Adipose tissue (tissue), 3 donors: ENCODE results near the gene ARHGAP23. TPM values are rescaled to one million over a fixed set of nuclear protein-coding genes. Genes with fewer than 3 reads are reported as not detected.

Source experiments
- H3K27ac ChIP-seq: one replicate; pipeline ENCODE4 v1.5.1; 2013; ENCODE audit warnings: low read depth, low read length
- WGBS, 3 donors: extraction: QIAGEN DNeasy Blood & Tissue Kit; methylation state at CpG; one replicate each; pipeline ENCODE4 v1.1.7; 2013; 5-methylcytosine and 5-hydroxymethylcytosine counted together
- polyA plus RNA-seq, 3 donors: library from polyadenylated mRNA; stranded (reverse); fragments of 200-250 nt; gene quantifications; one replicate each; pipeline ENCODE4 v1.2.3, GENCODE V29; 2013
- donor health status: healthy with polysubstance abuse.
- donor health status: Bipolar disorder and iron deficiency.
- donor health status: healthy.

The ARHGAP23 gene, protein sequence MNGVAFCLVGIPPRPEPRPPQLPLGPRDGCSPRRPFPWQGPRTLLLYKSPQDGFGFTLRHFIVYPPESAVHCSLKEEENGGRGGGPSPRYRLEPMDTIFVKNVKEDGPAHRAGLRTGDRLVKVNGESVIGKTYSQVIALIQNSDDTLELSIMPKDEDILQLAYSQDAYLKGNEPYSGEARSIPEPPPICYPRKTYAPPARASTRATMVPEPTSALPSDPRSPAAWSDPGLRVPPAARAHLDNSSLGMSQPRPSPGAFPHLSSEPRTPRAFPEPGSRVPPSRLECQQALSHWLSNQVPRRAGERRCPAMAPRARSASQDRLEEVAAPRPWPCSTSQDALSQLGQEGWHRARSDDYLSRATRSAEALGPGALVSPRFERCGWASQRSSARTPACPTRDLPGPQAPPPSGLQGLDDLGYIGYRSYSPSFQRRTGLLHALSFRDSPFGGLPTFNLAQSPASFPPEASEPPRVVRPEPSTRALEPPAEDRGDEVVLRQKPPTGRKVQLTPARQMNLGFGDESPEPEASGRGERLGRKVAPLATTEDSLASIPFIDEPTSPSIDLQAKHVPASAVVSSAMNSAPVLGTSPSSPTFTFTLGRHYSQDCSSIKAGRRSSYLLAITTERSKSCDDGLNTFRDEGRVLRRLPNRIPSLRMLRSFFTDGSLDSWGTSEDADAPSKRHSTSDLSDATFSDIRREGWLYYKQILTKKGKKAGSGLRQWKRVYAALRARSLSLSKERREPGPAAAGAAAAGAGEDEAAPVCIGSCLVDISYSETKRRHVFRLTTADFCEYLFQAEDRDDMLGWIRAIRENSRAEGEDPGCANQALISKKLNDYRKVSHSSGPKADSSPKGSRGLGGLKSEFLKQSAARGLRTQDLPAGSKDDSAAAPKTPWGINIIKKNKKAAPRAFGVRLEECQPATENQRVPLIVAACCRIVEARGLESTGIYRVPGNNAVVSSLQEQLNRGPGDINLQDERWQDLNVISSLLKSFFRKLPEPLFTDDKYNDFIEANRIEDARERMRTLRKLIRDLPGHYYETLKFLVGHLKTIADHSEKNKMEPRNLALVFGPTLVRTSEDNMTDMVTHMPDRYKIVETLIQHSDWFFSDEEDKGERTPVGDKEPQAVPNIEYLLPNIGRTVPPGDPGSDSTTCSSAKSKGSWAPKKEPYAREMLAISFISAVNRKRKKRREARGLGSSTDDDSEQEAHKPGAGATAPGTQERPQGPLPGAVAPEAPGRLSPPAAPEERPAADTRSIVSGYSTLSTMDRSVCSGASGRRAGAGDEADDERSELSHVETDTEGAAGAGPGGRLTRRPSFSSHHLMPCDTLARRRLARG (N-terminal part only)
- polyA plus RNA-seq = 10 to 100 TPM in 2 of 3 donors, 1 to 10 TPM in 1; 1.2 to 31.1 (median 18.6) TPM

DNA sequence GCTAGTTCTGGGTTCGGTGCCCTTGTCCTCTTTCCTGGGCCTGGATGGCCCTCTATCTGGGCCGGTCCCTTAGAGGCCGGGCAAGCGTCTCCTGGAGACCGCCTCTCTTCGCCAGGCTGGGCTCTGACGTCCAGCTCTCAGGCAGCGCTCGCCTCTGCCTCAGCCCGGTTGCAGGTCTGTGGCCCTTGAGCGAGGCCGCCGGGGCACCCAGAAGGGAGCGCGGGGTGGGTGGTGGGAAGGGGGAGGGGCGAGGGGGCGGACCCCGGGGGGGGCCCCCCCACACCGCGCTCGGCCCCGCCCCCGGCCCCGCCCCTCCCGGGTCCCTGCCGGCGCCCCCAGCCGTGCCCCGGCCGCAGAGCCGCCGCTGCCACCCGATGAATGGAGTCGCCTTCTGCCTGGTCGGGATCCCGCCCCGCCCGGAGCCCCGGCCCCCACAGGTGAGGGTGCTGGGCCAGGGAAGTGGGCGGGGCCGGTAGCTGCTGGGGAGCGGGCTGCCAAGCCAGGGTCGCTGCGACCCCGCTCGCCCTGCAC lies at the start of gene ARHGAP23:
ARHGAP23 (plus strand) TSS at position 353 of the 531 bp plus-strand sequence; CDS start at position 375, 22 bp downstream.
- 0 to 1% (median 0%) methylated on average over 35 to 45 of the region's 46 CpGs for WGBS, 3 donors
- H3K27ac ChIP-seq = peak within 1 kb of the TSS; percentile 34

DNA sequence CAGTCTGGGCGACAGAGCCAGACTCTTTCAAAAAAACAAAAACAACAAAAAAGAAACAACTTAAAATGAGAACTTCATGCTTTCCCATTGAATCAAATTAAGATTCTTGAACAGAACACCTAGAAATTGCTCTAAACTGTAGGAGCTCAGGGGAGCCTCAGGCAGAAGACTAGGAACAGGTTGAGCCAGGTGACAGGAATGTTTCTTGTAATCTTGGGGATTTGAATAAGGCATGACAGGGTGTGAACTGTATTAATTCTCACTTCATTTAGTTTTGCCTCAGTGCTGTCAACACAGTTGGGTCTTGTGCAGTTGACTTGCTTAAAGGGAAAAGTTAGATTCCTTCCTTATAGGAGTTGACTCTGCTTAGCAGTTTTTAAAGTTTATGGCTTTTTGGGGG lies 48.8 kb upstream of the ARHGAP23 start:
- H3K27ac ChIP-seq = no peak overlapping the region
- WGBS, 3 donors = 56 to 81% (median 71%) methylated on average over 1 of the region's 1 CpG

DNA sequence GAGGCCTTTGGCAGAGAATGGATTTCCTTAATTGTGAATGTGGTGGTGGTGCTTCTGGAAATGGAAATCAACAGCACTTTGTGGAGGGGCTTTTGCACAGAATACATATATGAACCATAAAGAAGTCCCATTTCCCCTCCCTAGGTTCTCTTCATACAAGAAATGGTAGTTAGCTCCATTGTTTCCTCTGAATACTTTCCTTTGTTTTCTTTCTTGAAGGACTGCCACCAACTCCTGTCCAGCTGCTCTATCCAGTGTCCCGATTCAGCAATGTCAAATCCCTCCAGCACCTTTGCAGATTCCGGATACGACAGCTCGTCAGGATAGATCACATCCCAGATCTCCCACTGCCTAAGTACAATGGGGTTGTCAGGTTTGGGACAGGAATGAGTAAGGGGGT lies 33.2 kb upstream of the ARHGAP23 start:
- H3K27ac ChIP-seq = no peak overlapping the region
- WGBS, 3 donors = 95 to 98% (median 97%) methylated on average over 4 of the region's 4 CpGs

DNA sequence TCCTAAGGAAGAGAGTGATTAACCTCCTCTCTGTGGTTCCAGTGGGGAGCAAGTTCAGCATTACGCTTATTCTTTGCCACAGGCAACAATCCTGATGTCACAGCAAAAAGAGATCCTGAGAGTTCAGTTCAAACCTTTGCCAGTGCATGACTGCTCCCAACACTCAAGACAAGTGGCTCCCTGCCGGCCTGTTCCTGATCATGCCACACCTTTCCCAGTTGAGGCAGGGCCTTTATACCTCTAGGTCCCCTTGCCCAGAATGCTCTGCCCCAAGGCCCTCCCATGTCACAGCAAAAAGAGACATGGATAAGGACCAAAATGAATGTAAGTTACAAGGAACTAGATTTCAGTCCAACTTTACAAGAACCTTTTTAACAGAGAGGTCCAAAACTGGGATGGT lies 31.0 kb upstream of the ARHGAP23 start:
- WGBS, 3 donors = 95 to 98% (median 96%) methylated on average over 2 of the region's 2 CpGs

DNA sequence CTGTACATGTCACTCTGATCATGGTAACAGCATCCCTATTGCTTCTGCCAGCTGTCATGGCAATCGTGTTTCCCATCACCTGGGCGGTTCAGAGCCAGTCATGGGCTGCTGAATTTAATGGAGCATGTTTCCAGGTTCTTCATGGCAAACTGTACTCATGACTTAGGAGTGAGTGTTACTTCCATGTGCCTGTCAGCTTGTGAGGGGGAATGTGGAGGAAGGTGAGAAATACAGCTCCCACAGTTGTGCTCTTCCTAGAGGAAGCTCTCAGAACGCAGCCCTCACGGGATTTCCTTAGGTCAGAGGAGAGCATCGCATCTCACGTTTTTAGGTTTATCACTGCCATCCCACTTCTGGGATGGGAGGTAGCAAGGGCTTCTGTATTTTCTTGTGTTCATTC lies 28.0 kb upstream of the ARHGAP23 start:
- no peak overlapping the region for H3K27ac ChIP-seq
- 84 to 87% (median 85%) methylated on average over 6 of the region's 6 CpGs for WGBS, 3 donors

More for the DNA sequence above, 31.0 kb upstream of the ARHGAP23 start:
- no peak overlapping the region for H3K27ac ChIP-seq

DNA sequence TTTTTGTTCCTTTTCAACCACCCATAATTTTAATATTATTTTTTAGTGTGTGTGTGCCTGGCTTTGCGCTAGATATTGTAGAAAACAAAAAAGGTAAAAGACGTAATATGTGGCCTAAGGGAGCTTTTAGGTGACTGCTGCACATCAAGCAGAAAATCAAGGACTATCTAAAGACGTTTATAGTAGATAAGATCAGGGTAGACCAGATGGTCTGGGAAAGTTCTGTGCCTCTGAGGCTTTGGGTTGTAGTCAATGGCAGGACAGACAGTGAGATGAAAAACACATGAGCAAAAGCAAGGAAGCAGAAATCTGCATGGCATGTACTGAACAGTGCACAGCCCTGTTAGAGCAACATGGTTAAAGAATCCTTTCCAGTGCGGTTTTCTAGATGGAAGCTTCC lies 26.8 kb upstream of the ARHGAP23 start:
- 83 to 88% (median 85%) methylated on average over 4 of the region's 4 CpGs for WGBS, 3 donors
- H3K27ac ChIP-seq = no peak overlapping the region

DNA sequence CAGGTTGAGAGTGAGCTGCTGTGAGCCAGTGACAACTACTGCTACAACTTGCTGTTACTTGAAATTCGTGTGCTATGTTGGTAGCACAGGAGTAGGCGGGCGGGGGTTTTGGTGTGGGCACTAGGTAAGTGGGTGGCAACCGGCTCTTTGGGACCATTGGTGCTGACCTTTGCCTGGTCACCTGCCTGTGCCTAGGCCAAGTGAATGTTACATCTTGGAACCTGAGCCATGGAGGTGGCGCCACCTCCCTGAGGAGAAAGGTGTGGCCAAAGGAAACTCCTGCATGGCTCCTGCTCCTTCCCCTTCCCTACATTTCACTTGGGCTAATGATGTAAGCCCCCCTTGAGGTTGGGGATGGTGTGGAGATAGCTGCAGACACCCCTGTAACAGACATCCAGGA lies 25.4 kb upstream of the ARHGAP23 start:
- WGBS, 3 donors = 93 to 95% (median 94%) methylated on average over 5 of the region's 5 CpGs
- no peak overlapping the region for H3K27ac ChIP-seq

DNA sequence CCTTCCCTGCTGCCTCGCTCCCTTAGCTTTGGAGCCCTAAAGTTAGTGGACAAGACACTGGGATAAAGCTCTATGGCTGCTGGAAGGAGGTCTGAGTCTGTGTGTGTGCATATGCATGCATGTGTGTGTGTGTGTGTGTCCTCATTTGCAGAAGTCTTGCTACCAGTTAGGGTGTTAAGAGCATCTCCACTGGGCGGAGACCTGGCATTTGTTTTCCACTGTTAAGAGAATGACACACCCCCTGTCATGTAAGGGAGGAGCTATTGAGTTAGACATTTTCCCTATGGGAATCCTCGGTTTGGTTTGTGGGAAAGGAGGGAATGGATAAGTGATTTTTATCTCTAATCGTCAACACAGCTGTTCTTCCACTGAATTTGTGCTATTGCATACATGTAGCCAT lies 24.8 kb upstream of the ARHGAP23 start:
- 56 to 59% (median 57%) methylated on average over 4 of the region's 4 CpGs for WGBS, 3 donors
- H3K27ac ChIP-seq = no peak overlapping the region

DNA sequence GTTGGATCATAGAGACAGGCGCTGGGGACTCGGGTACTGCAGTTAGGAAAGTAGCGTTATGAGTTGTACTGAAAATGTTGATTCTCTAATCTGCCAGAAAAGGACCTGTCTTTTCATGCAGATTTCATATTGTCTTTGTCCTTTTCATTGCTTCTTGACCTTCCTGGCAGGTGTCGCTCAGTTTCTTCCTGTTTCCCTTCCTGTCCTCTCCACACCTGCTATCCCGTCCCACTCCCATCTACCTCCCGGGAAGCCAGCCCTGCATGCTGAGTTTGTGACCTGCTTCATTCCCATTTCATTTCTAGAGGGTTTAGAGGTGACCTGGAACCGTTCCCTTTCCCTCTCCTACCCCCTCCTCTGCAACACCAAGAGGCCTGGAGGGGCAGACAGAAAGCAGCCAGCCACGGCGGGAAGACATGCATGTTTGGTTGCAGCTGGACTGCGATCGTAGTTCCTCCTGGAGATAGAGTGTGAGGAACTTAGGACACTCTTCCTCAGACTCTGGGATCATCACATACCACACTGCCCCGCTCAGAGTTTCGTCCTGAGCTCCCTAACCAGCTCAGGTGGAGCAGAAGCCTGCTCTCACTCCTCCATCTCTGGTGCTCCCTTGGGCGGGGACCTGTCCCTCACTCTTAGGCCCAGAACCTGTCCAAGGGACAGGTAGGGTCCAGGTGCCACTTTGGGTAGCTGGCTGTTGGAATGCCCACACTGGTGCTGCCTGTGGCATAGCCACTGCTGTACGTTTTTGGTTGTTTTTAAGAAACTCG lies 23.9 kb upstream of the ARHGAP23 start:
- 77 to 80% (median 77%) methylated on average over 16 of the region's 16 CpGs for WGBS, 3 donors
- H3K27ac ChIP-seq = no peak overlapping the region

DNA sequence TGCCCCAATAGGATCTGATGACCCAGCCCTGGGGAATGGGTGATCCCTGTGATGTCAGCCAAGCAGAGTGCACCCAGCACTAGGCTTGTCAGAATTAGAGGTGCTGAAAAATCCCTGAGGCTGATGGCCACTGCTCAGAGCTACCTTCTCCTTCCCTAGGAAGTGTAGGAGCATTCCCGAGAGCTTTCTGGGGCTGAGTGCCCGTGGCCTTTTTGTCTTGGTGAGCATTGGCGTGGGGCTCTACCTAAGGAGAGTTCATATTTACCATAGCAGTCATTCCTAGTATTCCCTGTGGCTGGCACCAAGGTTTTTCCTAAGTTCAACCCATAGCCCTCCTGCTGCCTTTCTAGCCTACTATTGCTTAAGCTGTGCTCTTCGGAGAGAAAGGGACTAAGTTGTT lies 22.6 kb upstream of the ARHGAP23 start:
- H3K27ac ChIP-seq = no peak overlapping the region
- 88 to 89% (median 88%) methylated on average over 4 of the region's 4 CpGs for WGBS, 3 donors

DNA sequence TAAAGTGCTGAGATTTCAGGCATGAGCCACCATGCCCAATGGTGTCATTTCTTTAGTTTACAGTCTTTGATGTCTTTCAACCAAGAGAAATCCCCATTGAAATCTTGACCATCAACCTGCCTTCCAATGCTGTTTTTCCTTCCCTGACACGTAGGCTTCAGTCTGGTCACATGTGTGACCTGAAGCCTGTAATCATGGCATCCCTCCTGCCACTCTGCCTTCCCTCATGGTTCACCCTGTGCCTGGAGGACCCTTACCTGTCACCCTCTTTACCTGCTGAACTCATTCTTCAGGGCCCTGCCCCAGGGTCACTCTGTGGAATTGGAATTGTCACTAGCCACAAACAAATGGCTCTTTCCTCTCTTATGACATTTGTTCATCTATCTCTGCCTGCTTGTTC lies 18.1 kb upstream of the ARHGAP23 start:
- H3K27ac ChIP-seq = no peak overlapping the region
- WGBS, 3 donors = 61 to 69% (median 64%) methylated on average over 1 of the region's 1 CpG

DNA sequence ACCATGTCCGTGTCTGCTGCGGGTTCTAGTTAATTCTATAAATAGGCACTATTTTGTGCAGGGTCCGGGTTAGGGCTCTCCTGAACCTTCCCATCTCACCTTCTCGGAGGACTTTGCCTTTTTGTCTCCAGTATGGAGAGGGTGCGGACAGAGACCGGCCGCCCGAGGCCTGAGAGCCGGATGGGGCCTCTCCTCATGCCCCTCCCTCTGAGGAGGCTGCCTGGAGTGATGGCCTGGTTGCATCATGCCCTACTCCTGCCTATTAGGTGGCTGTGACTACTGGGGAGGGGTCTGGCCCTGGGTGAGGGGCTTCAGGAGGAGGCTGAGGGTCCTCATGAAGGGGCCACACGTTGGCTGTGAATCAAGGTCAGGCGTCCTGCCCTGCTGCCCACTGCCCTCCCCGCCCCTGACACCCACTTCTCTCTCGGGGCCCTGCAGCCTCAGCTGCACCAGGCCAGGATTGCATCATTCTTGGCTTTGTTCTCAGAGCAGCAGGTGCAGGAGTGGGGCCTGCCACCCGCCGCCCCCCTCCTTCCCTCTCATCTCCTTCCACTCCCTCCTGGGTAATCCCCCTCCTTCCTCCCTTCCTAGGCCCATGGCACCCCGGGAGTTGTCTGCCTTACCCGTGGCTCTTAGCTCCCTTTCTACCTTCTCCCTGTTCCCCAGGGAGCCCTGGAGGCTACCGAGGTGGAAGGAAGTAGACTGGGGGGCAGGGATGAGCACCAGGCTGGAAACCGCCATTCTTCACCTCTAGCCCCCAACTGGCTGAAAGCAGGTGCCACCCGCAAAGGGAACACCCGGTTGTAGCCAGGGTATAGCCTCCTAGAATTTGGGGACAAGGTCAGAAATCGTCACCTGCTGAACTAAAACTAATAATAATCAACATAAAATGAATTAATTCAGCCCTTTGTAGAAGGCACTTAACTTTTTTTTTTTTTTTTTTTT lies 12.7 kb upstream of the ARHGAP23 start:
- WGBS, 3 donors = 21 to 31% (median 27%) methylated on average over 22 of the region's 22 CpGs
- no peak overlapping the region for H3K27ac ChIP-seq

DNA sequence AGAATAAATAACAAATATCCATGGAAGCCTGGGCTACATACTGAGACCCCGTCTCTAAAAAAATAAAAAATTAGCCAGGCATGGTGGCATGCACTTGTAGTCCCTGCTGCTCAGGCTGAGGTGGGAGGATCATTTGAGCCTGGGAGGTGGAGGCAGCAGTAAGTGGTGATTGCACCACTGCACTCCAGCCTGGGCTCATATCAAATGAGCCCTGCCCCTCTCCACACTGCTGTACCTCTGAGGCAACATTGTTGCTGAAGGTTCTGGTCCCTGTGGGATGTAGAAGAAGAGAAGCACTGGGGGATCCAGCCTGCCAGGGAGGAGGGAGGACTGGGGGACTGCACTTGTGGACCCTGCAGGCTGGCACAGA lies 11.4 kb upstream of the ARHGAP23 start:
- WGBS, 3 donors = 63 to 72% (median 69%) methylated on average over 1 of the region's 1 CpG

DNA sequence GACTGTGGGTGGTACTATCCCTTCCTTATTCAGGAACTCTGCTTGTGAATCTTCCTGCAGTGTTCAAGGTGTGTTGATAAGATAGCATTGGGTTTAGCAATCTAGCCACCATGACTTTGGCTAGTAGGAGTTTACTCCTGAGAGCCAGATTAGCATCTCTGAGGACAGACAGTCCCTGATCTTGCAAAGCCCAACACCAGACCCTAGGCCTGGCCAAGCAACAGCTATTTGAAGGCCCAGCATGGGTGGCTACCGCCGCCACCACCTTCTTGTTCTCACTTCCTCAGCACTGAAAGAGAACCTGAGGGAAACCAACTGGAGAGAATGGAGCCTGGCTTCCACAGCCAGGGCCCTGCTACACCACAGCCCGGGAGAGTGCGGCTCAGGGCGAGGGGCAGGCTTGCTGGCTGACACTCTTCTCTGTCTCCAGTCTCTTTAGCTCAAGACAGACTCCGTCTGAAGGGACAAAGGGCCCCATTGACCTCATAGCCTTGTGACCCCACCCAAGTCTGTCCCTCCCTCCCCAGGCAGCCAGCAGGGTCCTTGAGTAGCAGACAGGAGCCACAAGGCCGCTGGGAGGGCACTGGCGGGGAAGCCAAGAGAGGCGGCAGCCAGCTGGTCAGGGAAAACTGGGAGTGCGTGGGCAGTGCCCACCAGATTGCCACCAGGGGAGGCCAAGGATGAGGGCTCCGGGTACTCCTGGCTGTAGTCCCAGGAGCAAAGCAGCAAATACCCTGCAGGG lies 10.9 kb upstream of the ARHGAP23 start:
- no peak overlapping the region for H3K27ac ChIP-seq
- WGBS, 3 donors = 71 to 78% (median 76%) methylated on average over 11 of the region's 11 CpGs

More for the DNA sequence above, 11.4 kb upstream of the ARHGAP23 start:
- H3K27ac ChIP-seq = no peak overlapping the region

DNA sequence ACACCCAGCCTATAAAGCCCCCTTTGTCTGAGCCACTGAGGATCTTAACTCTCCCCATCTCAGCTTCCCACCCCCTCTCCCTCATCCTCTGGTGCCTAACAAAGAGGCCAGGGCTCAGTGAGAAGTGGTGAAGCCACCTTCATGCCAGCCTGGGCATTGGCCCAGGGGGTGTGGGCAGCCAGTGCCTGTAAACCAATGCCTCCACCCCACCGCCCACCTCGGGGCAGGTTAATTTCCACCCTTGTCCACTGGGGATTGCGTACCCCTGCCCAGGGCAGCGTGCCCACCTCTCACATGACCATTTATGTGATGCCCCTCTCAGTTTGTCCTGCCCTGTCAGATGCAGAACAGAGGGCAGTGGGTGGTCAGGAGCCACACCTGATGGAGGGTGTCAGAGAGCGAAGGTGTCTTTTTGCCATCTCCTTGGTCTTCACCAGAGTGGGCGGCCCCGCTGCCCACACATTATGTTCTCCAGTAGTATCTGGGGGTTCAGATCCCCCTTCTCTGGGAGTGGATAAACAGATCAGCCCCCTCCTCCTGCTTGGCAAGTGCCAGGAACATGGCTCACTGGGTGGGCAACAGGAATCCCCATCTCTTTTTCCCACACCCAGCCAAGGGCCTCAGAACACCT lies 10.1 kb upstream of the ARHGAP23 start:
- H3K27ac ChIP-seq = no peak overlapping the region
- WGBS, 3 donors = 86 to 89% (median 88%) methylated on average over 7 of the region's 7 CpGs
